K562 (cell line): Measurements from ENCODE around the gene RMC1. TPM values are rescaled to one million over a fixed set of nuclear protein-coding genes. Genes with fewer than 3 reads are reported as not detected.

Experiments used
- CBX5 ChIP-seq: IDR thresholded peaks from 2 replicates; pipeline ENCODE4 v1.6.1; 2014; ENCODE audit warnings: low read depth, borderline replicate concordance
- CCAR2 ChIP-seq: fragments of 200-400 bp; formaldehyde crosslinking; IDR thresholded peaks from 2 replicates; pipeline ENCODE4 v1.6.1; 2017; ENCODE audit warnings: mild to moderate bottlenecking, low read depth, low read length
- CTCF ChIP-seq, 3 experiments: IDR thresholded peaks in 2 of 3; conservative IDR thresholded peaks in 1 of 3; 2 replicates each; pipeline ENCODE4 v1.5.1; 2011 to 2012; ENCODE audit warnings: low read length in 3 of 3, mild to moderate bottlenecking in 3 of 3, control low read depth in 2 of 3, improper control_type of control experiment in 1 of 3, inconsistent platforms in 1 of 3, low read depth in 1 of 3, mixed read lengths in 1 of 3, moderate library complexity in 1 of 3; ENCODE audit not compliant: insufficient read depth in 2 of 3
- FUS ChIP-seq: fragments of 200-400 bp; formaldehyde crosslinking; optimal IDR thresholded peaks from 2 replicates; pipeline ENCODE3; 2017; ENCODE audit warnings: low read depth, low read length
- OTX1 ChIP-seq: fragments of 450-650 bp; formaldehyde crosslinking; IDR thresholded peaks from 2 replicates; pipeline ENCODE4 v1.4.0; 2022; ENCODE audit warnings: mild to moderate bottlenecking
- PHB ChIP-seq: fragments of 250-450 bp; sonication (Bioruptor Pico); IDR thresholded peaks from 2 replicates; pipeline ENCODE4 v1.5.0; 2021
- RBFOX2 ChIP-seq: fragments of 200-400 bp; formaldehyde crosslinking; IDR thresholded peaks from 2 replicates; pipeline ENCODE4 v1.6.1; 2017; ENCODE audit warnings: low read depth, mild to moderate bottlenecking, low read length, moderate library complexity
- SRF ChIP-seq, 2 experiments: fragments of 250-450, 450-650 bp in 1 of 2; sonication (Bioruptor Pico) in 1 of 2; sonication (generic) in 1 of 2; formaldehyde crosslinking; IDR thresholded peaks; 2 replicates each; pipeline versions ENCODE4 v1.5.0 to v1.5.1; 2020 to 2022; ENCODE audit warnings: mild to moderate bottlenecking in 1 of 2, missing genetic modification reagents in 1 of 2
- TCF7 ChIP-seq: sonication (generic); IDR thresholded peaks from 2 replicates; pipeline ENCODE4 v1.6.1; 2016; ENCODE audit warnings: antibody characterized with exemption, borderline replicate concordance
- ZFP91 ChIP-seq: sonication (generic); formaldehyde crosslinking; IDR thresholded peaks from 2 replicates; pipeline ENCODE4 v1.8.0; 2022; ENCODE audit warnings: mild to moderate bottlenecking, missing genetic modification reagents
- ZNF143 ChIP-seq: sonication (generic); formaldehyde crosslinking; IDR thresholded peaks from 2 replicates; pipeline ENCODE4 v1.9.0; 2022; ENCODE audit warnings: mild to moderate bottlenecking, missing genetic modification reagents
- polyA plus RNA-seq, 8 experiments: library from polyadenylated mRNA; depleted of rRNA in 4 of 8; stranded (reverse) in 5 of 8; unstranded in 3 of 8; fragments of >200 nt; fragmentation: Nextera tagmentation in 2 of 8; fragmentation: Illumina TruSeq in 1 of 8; extraction: Ambion mirVana in 2 of 8; extraction: Trizol in 1 of 8; gene quantifications; 2 replicates each; pipeline versions ENCODE4 v1.2.1 to v1.2.3, GENCODE V29; 2011 to 2014; ENCODE audit warnings: inconsistent platforms in 1 of 8, missing spikeins in 1 of 8
- total RNA-seq, 7 experiments: library from RNA; depleted of rRNA in 6 of 7; stranded (reverse); fragments of >200 nt in 6 of 7; fragmentation: Illumina TruSeq in 2 of 7; extraction: Trizol in 2 of 7; gene quantifications; 2 replicates each; pipeline versions ENCODE4 v1.2.1 to v1.2.3, GENCODE V29; 2011 to 2021; ENCODE audit warnings: low replicate concordance in 1 of 7
- TF ChIP-seq, protein P1 (sequence below): fragments of 450-650 bp; IDR thresholded peaks from 2 replicates; pipeline ENCODE4 v1.6.1; 2016; ENCODE audit warnings: mild to moderate bottlenecking, moderate library complexity
- TF ChIP-seq, protein P2 (sequence below): fragments of 450-650 bp; formaldehyde crosslinking; conservative IDR thresholded peaks from 2 replicates; pipeline ENCODE4 v1.4.0; 2022; ENCODE audit warnings: mild to moderate bottlenecking, missing genetic modification characterization

The RMC1 gene
- total and polyA plus RNA-seq, 9 of the 15 experiments (the other 6 are each of a cell fraction or from before 2014, with no cell fraction given): 7.5 to 42.4 (median 35.5) TPM

- TF ChIP-seq, protein P1, sequence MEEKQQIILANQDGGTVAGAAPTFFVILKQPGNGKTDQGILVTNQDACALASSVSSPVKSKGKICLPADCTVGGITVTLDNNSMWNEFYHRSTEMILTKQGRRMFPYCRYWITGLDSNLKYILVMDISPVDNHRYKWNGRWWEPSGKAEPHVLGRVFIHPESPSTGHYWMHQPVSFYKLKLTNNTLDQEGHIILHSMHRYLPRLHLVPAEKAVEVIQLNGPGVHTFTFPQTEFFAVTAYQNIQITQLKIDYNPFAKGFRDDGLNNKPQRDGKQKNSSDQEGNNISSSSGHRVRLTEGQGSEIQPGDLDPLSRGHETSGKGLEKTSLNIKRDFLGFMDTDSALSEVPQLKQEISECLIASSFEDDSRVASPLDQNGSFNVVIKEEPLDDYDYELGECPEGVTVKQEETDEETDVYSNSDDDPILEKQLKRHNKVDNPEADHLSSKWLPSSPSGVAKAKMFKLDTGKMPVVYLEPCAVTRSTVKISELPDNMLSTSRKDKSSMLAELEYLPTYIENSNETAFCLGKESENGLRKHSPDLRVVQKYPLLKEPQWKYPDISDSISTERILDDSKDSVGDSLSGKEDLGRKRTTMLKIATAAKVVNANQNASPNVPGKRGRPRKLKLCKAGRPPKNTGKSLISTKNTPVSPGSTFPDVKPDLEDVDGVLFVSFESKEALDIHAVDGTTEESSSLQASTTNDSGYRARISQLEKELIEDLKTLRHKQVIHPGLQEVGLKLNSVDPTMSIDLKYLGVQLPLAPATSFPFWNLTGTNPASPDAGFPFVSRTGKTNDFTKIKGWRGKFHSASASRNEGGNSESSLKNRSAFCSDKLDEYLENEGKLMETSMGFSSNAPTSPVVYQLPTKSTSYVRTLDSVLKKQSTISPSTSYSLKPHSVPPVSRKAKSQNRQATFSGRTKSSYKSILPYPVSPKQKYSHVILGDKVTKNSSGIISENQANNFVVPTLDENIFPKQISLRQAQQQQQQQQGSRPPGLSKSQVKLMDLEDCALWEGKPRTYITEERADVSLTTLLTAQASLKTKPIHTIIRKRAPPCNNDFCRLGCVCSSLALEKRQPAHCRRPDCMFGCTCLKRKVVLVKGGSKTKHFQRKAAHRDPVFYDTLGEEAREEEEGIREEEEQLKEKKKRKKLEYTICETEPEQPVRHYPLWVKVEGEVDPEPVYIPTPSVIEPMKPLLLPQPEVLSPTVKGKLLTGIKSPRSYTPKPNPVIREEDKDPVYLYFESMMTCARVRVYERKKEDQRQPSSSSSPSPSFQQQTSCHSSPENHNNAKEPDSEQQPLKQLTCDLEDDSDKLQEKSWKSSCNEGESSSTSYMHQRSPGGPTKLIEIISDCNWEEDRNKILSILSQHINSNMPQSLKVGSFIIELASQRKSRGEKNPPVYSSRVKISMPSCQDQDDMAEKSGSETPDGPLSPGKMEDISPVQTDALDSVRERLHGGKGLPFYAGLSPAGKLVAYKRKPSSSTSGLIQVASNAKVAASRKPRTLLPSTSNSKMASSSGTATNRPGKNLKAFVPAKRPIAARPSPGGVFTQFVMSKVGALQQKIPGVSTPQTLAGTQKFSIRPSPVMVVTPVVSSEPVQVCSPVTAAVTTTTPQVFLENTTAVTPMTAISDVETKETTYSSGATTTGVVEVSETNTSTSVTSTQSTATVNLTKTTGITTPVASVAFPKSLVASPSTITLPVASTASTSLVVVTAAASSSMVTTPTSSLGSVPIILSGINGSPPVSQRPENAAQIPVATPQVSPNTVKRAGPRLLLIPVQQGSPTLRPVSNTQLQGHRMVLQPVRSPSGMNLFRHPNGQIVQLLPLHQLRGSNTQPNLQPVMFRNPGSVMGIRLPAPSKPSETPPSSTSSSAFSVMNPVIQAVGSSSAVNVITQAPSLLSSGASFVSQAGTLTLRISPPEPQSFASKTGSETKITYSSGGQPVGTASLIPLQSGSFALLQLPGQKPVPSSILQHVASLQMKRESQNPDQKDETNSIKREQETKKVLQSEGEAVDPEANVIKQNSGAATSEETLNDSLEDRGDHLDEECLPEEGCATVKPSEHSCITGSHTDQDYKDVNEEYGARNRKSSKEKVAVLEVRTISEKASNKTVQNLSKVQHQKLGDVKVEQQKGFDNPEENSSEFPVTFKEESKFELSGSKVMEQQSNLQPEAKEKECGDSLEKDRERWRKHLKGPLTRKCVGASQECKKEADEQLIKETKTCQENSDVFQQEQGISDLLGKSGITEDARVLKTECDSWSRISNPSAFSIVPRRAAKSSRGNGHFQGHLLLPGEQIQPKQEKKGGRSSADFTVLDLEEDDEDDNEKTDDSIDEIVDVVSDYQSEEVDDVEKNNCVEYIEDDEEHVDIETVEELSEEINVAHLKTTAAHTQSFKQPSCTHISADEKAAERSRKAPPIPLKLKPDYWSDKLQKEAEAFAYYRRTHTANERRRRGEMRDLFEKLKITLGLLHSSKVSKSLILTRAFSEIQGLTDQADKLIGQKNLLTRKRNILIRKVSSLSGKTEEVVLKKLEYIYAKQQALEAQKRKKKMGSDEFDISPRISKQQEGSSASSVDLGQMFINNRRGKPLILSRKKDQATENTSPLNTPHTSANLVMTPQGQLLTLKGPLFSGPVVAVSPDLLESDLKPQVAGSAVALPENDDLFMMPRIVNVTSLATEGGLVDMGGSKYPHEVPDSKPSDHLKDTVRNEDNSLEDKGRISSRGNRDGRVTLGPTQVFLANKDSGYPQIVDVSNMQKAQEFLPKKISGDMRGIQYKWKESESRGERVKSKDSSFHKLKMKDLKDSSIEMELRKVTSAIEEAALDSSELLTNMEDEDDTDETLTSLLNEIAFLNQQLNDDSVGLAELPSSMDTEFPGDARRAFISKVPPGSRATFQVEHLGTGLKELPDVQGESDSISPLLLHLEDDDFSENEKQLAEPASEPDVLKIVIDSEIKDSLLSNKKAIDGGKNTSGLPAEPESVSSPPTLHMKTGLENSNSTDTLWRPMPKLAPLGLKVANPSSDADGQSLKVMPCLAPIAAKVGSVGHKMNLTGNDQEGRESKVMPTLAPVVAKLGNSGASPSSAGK: no peak
- TF ChIP-seq CTCF (IDR thresholded peaks at IDR 0.05 in 2 of 3, conservative IDR thresholded peaks at IDR 0.05 in 1 of 3; ENCODE audit: insufficient read depth in 2 of 3, low read depth in 1 of 3, low read length in 3 of 3) (no peak), CCAR2 (no peak), ZNF143 (no peak), RBFOX2 (no peak), FUS (no peak), OTX1 (CRISPR knock-in tag) (no peak), SRF (CRISPR knock-in tag; IDR thresholded peaks at IDR 0.05) (no peak), ZFP91 (CRISPR knock-in tag) (no peak), CBX5 (no peak), PHB (CRISPR knock-in tag) (no peak), TCF7 (no peak)
- TF ChIP-seq, protein P2, sequence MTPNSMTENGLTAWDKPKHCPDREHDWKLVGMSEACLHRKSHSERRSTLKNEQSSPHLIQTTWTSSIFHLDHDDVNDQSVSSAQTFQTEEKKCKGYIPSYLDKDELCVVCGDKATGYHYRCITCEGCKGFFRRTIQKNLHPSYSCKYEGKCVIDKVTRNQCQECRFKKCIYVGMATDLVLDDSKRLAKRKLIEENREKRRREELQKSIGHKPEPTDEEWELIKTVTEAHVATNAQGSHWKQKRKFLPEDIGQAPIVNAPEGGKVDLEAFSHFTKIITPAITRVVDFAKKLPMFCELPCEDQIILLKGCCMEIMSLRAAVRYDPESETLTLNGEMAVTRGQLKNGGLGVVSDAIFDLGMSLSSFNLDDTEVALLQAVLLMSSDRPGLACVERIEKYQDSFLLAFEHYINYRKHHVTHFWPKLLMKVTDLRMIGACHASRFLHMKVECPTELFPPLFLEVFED (CRISPR knock-in tag): no peak
Observed at GRCh38 chr18:23540867-23541266, 37.6 kb downstream of the RMC1 start (continued).
